ENCODE measurements around the gene IFT57.

IFT57 gene

DNA sequence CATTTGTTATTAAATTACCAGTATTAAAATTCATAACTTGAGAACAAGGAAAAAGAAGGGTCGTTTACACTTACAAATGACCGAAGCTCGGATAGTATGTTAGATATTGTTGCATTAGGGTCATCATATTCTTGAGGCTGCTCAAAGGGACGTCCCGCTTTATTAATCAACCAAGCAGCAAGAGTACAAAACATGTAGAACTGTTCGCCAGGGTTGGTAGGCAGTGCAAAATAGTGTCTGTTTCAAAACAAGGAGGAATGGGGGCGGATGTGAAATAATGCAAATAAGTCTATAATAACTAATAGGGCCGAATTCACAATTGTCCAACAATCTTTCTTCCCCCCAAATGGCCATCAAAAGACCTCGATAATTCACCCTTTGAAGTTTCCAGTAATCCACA is 2.9 kb downstream of the IFT57 start:
- no peak for DNase-seq (ENCODE audit: low read depth)

DNA sequence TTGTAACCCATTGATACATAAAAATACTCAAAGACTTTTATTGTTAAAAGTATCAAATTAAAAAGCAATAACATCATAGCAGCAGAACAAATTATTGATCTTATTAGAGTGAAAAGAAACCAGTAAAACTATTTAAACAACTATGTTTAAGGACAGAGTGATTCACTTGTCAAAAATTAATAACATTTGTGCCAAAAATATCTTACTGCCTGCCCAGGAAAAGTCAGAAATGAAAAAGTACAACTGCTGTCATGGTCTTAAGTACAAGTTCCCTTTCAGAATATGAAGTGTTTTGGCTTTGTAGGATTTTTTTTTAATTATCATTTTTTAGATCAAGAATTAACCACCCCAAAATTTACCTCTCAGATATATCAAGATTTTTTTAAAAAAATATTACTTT is 3.4 kb downstream of the IFT57 start:
- DNase-seq (ENCODE audit: low read depth) = no peak

DNA sequence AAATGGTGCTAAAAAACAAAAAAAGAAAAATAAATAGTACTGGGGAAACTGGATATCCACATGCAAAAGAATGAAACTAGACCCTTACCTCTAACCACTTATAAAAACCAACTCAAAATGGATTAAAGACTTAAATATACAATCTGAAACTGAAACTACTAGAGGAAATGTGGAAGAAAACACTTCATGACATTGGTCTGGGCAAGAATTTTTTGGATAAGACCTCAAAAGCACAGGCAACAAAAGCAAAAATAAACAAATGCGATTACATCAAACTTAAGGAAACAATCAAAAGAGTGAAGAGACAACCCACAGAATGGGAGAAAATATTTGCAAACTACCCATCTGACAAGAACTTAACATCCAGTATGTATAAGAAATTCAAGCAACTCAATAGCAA is 6.4 kb downstream of the IFT57 start:
- DNase-seq (ENCODE audit: low read depth) = no peak

DNA sequence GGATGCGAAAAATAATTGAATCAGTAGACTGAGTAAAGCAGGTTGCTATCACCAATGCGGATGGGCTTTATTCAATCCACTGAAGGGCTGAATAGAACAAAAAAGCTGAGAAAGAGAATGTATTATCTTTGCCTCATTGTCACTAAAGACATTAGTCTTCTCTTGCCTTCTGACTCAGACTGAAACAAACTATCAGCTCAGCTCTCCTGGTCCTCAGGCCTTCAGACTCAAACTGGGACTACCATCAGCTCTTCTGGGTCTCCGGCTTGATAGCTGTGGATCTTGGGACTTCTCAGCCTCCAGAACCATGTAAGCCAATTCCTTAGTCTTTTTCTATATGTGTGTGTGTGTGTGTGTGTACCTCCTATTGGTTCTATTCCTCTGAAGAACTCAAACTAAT is 12.6 kb downstream of the IFT57 start:
- no peak for DNase-seq (ENCODE audit: low read depth)

DNA sequence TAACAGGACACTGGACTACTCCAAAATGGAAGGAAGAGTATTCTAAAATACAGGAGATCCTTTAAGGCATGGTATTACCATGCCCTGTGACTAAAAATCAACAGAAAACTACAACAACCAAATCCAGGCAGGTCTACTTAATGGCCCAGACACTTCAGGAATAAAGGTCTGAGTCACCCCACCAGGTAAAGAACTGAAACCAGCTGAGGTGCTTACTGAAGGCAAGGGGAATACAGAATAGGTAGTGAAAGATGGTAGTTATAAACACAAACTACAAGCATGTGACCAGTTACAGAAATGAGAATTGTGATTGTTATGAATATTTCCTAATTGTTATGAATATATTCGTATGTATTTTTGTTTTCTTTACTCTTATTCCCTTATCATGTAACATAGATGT is 13.4 kb downstream of the IFT57 start:
- no peak for DNase-seq (ENCODE audit: low read depth)

DNA sequence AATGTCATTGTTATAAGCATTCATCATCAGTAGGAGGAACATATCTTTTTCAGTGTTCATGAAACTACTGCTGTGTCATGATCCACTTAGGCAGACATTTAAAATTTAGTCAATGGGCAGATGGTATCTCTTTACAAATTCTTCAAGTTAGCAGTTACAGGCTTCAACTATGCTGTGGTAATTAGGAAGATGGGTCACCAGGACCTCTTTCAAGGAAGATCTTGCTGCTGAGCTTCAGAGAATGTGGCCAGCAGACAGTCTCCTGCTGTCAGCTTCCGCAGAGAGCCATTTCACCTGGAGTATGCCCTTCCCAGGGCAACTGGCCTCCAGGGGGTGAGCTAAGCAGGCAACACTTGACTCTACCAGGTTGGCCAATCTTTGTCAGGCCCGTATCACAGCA is 19.4 kb downstream of the IFT57 start:
- DNase-seq (ENCODE audit: low read depth) = no peak

DNA sequence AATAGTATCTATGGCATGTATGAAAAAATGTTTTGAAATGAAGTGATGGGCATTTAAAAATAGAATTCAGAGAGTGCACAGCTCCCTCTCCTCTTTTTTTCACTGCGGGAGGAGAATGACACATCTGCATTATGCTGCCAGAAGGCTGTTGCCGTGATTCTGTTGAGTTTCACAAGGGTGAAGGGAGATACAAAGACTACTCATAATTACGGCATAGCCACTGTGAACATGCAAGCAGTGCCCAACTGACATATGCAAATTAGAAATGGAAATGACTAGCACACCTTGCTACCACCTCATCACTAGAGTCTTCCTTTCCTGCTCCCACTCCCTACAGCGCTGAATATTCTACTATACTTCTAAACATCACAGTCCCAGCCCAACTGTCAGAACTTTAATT is 20.1 kb downstream of the IFT57 start:
- no peak for DNase-seq (ENCODE audit: low read depth)

DNA sequence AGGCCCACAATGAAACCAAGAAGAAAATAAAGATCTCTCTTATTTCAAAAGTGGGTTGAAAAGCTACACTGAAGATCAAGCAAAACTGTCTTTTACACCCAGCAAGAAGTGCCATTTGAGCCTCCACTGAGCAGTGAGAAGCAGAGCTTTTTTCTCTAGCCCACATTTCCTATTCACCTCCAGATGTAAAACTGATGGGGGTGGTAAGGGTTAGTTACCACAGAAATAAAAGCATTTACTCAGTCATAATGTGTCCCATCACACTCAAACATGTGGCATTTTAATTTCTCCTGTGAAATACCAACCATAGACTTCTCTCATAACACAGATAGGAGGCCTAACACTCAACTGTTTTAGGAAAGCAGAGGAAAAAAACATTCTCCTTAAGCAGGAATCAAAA is 21.0 kb downstream of the IFT57 start:
- no peak for DNase-seq (ENCODE audit: low read depth)

DNA sequence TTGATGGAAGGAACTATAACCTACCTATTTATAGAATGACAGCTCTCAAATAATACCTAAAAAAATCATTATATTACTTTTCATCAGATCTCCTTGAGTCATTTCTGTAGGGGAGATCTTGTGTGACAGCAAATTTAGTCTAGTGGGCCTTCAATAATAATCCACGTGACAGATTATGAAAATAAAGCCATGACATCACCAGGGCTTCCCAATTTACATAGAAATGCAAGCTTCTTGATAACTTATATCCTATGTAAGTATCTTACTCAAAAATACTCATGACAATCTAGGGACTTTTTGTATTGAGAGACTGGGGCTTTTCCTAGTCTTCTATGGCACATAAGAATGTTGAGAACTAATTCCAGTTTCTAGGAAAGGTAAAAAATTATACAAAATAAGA is 21.6 kb downstream of the IFT57 start:
- DNase-seq (ENCODE audit: low read depth) = no peak

DNA sequence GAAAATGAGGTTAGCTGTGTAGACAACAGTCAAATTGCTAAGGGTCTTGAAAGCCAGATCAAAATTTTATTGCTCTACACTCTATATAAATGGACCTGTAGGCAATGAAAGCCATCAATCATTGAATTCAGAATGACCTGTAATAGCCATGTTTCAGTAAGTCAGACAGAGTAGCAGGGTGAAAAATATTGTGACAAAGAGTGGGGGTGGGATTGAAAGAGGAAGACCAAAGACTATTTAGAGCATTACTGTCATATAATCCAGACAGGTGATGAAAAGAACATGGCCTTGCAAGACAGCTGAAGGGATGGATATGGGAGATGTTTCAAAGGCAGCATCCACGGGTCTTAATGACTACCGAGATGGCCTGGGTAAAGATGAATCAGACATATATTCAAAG is 22.2 kb downstream of the IFT57 start:
- no peak for DNase-seq (ENCODE audit: low read depth)

DNA sequence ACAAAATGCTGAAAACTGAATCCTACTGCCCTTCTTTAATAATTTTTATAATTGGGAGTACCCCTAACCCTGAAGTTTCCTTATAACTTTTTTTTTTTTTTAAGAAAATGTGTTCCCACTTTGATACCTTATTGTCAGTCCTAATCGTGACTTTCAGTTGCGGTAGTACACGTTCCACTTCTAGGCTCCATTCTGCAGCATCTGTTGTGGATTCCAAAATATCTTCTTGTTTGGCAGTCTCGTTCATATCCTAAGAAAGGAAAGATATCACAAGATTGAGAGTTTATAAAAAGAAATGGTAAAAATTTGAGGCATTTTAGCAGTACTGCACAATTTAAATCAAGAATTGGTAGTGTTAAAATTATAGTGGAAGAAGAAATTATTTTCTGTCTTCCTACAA is 30.8 kb downstream of the IFT57 start:
- no peak for DNase-seq (ENCODE audit: low read depth)

DNA sequence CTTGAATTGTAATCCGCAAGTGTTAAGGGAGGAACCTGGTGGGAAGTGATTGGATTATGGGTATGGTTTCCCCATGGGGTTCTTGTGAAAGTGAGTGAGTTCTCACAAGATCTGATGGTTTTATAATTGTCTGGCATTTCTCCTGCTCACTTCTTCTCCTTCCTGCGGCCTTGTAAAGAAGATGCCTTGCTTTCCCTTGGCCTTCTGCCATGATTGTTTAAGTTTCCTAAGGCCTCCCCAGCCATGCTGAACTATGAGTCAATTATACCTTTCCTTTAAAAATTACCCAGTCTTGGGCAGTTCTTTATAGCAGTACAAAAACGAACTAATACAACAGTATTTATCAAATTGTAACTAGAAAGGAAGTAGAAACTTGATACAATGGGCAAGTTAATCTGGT is 31.9 kb downstream of the IFT57 start:
- DNase-seq (ENCODE audit: low read depth) = no peak

DNA sequence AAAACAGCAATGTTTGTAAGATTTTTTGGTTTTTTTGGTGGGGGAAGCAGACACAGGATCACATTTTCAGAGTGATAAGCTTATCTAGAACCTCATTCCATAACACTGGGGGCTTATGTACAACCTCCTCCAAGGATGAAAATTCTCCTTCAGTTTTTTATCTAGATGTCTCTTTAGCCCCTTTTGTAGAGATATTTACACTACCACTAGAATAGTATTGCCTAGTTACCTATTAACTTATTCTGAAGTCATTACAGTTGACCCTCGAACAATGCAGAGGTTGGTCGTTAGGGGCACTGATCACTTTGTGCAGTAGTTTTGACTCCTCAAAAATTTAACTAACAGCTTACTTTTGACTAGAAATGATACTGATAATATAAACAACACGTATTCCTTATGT is 32.8 kb downstream of the IFT57 start:
- no peak for DNase-seq (ENCODE audit: low read depth)

DNA sequence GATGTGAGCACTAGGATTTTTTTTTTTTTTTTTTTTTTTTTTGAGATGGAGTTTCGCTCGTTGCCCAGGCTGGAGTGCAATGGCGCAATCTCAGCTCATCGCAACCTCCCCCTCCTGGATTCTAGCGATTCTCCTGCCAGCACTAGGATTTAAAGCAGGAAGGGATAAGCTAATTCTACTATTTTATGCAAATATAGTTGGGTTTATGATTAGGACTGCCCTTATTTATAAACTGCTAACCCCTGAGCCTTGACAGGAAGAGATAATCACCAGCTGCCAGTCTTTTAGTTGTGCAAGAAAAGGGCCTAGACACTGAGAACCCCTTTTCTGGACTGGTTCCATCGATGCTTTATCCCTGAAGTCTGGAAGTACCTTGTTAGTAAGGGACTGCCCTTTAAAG is 36.7 kb downstream of the IFT57 start:
- no peak for DNase-seq (ENCODE audit: low read depth)

DNA sequence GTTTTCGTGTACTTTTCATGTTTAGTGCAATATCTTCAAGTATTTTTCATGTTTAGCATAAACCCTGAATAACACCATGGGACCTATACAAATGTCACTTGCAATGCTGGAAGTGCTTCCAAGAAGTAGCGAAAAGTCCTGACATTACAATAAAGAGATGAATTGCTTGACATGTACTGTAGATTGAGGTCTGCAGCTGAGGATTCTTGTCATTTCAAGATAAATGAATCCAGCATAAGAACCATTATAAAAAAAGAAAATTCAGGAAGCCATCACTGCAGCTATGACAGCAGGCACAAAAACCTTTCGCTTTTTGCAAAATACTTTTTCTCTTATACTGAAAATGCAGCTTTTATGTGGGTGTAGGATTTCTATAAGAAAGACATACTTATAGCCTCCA is 37.4 kb downstream of the IFT57 start:
- DNase-seq (ENCODE audit: low read depth) = no peak

DNA sequence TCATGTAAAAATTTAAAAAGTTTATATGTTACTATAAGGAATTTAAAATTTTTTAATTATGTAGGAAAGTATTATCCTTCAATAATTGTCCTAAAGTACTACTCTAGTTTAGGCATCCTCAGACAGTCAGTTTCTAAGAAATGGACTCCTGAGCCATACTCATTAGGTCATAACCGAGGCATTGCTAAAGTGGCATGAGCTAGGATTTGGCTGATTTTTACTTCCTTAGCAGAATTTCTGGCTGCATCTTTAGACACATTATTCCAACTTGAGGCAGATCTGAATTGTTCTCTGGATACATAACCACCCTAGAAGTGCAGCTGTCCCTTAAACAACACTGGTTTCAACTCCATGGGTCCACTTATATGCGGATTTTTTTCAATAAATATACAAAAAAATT is 38.3 kb downstream of the IFT57 start:
- no peak for DNase-seq (ENCODE audit: low read depth)

DNA sequence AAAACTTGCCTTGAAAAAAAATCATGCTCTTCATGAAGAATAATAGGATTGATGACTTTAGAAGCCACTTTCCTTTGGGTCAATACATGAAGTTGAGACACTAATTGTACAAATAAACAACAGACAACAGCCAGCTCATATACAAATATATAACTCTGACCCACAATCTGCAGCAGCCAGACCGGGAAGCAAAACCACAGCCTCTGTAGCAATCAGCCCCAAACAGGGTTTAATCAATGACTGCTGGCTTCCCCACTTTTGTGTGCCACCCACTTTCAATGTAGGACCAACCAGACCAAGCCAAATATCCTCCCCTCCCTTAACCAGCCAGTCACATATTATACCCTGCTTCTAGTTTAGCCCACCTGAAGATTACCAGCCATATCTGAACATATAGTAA is 39.0 kb downstream of the IFT57 start:
- DNase-seq (ENCODE audit: low read depth) = no peak

DNA sequence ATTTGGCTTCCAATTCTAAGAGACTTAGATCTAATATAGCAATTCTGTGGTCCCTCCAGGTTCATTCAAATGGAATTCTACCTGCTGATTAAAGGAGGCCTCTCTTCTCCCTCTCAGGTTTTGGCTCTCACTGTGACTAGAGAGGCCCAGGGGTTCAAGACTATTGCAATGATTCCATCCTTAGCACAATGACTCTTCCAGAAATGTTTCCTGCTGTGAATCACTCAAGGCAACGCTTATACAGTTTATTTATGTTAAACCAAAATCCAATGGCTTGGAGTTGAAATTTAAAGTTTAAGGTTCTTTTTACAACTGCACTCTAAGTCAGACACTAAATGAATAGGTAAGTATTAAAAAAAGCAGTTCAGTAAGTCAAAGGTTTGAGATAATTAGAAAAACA is 39.9 kb downstream of the IFT57 start:
- DNase-seq (ENCODE audit: low read depth) = no peak

DNA sequence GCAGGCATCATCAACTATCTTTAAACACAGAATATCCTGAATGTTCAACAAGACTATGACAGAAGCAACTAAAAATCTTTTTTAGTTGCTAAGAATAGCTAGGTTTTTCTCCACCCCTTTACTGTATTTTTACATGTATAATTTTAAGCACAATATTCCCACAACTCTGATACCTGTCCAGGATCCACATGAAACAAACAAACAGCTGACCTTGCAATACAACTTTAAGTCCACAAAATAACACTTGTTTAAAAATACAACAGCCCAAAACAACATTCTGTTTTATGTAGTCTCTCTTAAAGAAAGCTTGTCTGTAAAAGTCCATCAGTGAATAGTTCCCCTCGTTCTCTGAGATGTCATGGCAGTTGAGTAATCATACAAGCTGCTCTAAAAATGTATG is 41.1 kb downstream of the IFT57 start:
- DNase-seq (ENCODE audit: low read depth) = no peak

DNA sequence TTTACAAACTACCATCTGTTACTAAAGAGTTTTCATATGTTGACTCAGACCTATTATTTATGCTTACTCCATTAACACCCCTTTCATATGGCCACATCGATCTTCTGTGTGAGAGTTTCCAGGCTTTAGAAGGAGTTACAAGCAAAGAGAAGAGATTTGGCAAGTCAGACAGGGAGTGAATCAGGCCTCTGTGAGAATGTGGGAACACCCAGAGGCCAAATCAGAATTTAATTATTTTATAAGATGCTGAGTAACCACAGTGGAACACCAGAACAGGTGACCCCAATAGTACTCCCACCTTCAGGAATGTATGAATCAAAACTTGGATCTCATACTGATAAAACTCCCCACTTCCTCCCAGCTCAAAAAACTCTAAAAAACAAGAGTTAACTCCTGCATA is 42.0 kb downstream of the IFT57 start:
- DNase-seq (ENCODE audit: low read depth) = no peak

DNA sequence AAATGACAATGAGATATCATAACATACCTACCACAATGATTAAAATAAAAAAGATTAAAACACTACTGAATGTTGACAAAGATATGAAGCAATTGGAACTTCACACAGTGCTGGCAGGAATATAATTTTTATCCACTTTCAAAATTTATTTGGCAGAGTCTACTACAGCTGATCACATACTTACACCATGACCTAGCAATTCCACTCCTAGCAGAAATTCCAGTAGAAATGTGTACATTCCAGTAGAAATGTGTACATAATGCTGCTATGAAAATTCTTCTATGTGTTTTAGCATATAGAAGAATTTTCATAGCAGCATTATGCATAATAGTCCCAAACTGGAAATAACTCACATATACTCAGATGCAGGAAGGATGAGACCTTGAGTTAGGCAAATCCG is 43.5 kb downstream of the IFT57 start:
- DNase-seq (ENCODE audit: low read depth) = no peak

DNA sequence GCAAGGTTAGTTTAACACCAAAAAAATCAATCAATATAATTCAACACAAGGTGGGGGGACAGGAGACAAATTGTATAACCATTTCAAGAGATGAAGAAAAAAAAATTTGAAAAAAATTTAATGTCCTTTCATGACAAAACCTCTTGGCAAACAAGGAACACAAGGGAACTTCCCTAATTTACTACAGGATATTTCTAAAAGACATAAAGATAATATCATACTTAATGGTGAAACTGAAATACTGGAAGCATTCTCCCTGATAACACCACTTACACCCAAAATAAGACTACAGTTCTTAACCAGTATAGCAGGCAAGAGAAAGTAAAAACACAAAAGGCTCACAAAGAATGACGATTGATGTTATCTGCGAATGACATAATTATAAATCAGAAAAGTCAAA is 44.7 kb downstream of the IFT57 start:
- no peak for DNase-seq (ENCODE audit: low read depth)

DNA sequence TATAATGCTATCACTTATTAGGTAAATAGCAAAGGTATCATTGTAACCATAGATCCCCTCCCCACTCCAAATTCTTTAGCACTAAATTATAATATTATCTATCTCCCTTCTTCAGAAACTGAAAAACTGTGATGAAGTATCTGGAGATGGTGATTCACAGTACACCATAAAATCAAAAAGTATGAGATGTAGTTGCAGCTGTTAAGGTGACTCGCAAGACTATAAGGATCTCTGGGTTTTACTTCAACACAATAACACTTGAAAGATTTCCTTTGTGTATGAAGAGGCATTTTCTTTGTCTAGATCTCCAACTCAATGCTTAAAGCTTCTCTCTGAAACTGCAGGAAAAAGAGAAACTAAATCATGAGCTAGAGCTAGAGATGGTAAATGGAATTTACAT is 46.9 kb downstream of the IFT57 start:
- no peak for DNase-seq (ENCODE audit: low read depth)

DNA sequence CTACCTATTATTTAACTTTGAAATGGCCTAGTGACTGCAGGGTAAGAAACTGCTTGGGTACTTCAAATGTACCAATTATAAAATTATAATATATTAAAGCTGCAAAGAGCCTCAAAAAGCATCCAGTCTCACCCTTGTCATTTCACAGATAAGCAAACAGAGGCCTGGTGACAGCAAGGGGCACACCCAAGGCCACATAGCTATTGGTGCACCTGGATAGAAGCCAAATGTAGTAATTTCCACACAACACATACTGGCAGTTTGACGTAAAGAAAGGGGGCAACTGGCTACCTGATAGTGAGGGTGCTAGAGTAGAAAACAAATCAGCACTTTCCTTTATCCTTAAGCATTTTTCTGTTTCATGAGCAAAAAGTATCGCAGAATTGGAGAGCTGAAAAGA is 51.1 kb downstream of the IFT57 start:
- DNase-seq (ENCODE audit: low read depth) = no peak

DNA sequence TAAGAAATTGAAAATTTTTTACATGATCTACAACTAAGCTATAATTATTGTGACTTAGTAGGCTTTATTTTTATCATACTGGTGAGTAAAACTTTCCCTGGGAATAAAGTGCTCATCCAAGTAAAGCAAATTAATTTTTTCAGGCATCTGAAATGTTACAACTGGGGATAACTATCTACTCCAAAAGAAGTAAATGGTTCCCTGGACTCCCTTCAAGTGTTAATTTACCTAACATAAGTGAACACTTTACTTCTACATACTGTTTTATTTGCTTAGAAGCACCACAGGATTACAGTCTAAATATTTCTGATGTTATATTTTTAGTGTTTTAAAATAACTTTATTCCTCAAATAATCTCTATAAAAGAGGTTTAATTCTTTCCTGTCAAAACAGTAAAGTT is 57.8 kb downstream of the IFT57 start:
- DNase-seq (ENCODE audit: low read depth) = no peak

DNA sequence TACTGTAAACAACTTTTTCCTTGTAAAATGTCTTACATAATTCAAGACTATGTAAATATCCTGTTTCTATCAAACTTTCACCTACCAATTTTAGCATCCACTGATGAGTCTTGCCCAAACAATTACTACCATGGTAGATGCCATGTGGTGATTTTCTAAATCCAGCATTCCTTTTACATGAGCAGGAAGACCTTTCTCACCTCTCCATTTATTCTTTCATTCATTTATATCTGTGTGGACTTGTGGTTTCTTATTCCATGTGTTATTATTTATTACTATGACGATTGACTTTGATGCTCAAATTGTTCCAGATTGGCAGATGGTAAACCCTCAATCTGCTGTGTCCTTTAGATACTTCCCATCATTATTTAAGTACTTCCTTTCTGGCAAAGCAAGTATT is 62.4 kb downstream of the IFT57 start:
- DNase-seq (ENCODE audit: low read depth) = no peak

Measured in activated gamma-delta T cell treated with anti-CD3 and anti-CD28 coated beads, Interleukin-2, amount 50 U/mL, for 16 hours (primary cell).